Activated CD4-positive, CD25-positive, alpha-beta regulatory T cell treated with anti-CD3 and anti-CD28 coated beads, Interleukin-2, amount 50 U/mL, for 24 hours (primary cell): ENCODE results near the gene SDR9C7.
"Not testable (repeated sequence)": the region's sequence is repeated elsewhere in the genome, so short reads cannot be mapped to it uniquely, and the experiment has no call there.

Source experiments
- ATAC-seq, 2 donors: fragments of 150-1000 bp; cut with Tn5 transposase; one replicate each; pipeline ENCODE4 v1.10.0; 2021; ENCODE audit warnings: mild to moderate bottlenecking in 1 of 2, moderate library complexity in 1 of 2

The SDR9C7 gene

DNA sequence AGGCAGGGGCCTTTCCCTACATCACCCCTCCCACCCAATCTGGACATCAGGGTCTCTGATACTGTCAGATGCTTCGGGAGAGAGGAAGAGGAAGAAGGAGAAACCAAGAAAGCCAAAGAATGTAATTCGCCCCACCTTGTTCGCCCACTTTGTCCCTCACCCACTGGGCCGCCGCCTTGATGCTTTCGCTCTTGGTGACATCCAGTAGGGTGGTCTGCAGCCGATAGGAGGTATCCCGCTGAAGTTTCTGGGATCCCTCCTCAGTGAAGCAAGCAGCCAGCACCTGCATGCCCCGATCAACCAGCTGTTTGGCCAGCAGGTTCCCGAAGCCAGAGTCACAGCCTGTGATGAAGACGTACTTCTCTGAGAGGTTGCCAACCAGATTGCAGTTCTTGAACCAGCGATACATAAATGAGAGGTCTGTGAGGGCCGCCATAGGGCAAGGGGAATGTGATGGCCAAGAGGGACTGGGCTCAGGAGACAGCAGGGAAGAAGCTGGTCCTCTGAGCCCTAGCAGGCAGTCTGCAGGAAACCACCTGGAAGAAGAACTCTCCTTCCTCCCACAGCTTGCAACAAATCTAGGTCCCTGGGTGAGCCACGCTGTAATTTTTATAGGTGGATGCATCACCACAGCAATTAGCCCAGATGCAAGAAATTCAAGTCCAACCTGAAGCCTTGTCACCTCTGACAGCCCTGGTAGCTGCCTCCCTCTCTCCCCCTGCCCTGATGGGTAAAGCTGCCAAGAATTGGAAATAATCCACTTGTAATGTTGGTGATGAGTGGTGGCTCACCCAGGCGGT, at the start of gene SDR9C7:
Gene SDR9C7, minus strand, starts transcription at position 583 of the 800 bp plus-strand sequence. Its CDS starts 147 bp downstream, at position 436.
- ATAC-seq: no peak

DNA sequence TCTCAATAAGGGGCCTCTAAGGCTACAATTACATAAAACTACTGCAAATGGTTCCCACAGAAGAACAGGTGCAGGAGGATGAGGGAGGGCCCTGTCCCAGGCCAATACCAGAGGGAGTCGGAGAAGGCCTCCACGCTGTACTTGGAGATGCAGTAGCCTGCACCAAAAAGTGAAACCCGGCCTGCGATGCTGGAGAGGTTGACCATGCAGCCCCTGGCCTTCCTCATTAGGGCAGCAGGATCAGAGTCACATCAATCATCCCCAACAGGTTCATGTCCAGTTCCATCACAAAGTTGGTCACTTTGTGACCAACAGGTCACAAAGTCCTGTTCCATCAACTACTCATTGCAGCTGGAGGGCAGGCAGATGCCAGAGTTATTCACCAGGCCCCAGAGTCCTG, 49.2 kb upstream of the SDR9C7 start:
- no peak for ATAC-seq

DNA sequence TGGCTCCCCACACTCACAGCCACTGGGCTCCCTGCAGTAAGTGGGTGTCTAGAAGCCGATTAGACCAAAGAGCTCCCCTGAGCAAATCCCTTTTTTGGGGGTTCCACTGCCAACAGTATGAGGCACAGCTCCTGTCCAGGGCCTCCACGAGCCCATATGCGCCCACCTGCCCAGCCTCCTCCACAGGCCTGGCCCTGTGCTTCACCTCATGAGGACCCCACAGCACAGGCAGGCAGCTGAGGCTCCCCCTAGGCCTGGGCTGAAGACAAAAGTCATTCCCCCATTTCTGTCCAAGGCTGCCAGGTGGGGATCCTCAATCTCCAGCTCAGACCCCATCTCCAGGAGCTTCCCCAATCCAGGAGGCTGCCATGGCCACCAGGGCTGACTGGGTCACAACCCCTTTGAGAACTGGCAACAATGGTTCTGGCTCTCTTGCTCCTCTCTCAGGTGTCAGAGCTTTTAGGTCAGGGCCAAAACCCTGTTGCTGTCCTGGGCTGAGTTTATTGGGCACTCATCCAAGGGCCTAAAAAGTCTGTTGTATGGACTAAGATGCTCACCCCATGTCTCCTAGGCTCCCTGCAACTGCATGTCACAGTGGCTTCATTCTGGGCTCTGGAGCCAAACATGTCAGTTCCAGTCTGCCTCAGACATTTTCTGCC, 48.5 kb upstream of the SDR9C7 start:
- ATAC-seq: not testable (repeated sequence)

DNA sequence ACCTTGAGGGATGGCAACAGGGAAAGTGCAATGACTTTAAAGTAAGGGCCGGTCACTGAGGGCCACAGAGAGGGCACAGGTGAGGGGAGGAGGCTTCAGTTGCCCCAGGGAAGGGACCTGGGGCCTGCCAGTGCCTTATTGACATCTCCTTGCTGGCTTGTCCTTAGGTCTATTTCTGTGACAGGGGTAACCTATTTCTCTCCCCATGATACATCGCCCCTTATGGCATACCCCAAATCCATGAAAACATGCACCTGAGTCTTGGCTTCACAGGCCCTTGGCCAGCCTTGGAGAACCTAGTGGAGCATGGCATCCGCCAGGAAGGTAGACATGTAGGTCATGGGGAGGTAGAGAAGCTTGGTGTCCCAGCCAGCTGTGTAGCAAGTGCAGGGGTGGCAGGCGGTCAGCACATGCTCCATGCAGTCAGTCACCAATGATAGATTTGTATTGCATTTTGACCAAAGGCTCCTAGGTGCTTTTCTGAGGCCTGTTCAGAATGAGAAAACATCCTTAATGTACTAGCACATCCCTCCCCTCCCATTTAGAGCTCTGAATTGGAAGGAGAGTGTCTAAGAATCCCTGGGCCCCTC, 46.8 kb upstream of the SDR9C7 start:
- no peak for ATAC-seq

DNA sequence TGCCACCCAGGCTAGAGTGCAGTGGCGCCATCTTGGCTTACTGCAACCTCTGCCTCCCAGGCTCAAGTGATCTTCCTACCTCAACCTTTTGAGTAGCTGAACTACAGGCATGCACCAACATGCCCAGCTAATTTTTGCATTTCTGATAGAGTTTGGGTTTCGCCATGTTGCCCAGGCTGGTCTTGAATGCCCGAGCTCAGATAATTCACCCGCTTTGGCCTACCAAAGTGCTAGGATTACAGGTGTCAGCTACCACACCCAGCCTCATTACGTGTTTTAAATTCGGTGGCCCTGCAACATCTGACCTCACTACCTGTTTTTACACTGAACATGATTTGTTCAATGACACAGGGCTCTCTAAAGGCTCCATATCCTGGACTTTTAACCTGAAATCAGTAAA, 46.1 kb upstream of the SDR9C7 start:
- no peak for ATAC-seq

DNA sequence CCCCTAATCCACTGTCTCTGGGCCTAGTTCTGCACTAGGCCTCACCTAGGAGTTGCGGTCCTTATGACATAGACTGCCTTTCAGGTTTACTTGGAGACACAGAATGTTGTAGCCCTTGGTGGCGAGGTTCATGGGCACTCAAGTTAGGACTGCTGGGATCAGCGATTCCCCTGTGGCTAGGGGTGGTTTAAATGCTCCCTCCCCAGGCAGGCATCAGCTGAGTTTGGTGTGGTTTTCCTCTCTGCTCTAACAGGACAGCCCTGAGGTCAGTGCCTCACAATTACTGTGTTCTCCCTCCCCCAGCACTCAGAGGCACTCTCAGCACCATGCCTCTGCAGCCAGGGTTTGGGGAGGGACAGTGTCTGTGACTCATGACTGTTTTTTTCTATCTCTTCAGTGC, 45.4 kb upstream of the SDR9C7 start:
- ATAC-seq: no peak

DNA sequence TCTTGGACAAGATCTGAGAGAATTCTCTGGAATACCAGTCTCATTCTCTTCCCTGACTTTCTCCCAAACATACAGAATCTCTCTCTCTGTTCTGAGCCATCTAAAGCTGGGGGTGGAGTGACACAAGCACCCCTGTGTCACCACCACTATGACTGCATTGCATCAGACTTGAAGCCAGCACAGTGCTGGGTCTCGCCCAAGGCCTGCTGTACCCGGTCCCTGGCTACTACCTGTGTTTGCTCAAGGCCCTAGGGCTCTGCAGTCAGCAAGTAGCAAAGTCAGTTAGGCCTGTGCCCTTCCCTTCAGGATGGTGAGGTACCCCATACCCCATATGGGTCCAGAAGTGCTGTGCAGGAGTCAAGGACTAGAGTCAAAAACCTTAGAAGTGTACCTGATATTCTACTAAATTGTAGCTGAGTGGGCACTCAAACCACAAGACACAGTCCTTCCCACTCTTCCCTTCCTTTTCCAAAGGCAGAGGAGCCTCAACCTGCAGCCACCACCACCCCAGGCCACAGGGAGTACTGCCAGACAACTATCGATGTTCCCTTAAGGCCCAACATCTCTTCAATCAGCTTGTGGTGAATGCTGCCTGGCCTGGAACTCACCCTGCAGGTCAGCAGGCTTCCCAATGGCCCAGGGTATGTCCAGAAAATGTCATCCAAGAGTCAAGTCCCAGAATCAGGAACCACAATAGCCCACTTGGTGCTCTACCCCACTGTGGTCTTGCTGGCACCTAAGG, 44.4 kb upstream of the SDR9C7 start:
- ATAC-seq: no peak

DNA sequence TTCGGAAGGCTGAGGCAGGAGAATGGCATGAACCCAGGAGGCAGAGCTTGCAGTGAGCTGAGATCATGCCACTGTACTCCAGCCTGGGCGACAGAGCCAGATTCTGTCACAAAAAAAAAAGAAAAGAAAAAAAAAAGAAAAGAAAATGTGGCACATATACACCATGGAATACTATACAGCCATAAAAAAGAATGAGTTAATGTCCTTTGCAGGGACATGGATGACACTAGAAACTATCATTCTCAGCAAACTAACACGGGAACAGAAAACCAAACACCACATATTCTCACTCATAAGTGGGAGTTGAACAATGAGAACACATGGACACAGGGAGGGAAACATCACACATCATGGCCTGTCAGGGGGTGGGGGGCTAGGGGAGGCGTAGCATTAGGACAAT, 43.2 kb upstream of the SDR9C7 start:
- not testable (repeated sequence) for ATAC-seq

DNA sequence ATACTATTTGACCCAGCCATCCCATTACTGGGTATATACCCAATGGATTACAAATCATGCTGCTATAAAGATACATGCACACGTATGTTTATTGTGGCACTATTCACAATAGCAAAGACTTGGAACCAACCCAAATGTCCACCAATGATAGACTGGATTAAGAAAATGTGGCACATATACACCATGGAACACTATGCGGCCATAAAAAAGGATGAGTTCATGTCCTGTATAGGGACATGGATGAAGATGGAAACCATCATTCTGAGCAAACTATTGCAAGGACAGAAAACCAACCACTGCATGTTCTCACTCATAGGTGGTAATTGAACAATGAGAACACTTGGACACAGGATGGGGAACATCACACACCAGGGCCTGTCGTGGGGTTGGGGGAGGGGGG, 40.0 kb upstream of the SDR9C7 start:
- ATAC-seq: not testable (repeated sequence)

DNA sequence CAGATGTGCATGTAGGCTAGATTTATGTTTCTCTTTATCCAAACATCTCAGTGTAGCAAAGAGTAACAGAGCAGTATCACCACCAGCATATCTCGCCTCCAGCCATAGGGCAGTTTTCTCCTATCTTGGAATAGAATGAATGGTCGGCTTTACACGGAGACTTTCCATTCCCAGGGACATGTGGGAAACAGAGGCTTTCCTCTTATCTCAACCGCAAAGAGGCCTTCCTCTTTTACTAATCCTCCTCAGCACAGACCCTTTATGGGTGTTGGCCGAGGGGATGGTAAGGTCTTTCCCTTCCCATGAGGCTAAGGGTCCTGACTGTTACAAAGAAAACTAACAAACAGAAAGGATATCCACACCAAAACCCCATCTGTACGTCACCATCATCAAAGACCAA, 34.7 kb upstream of the SDR9C7 start:
- ATAC-seq: not testable (repeated sequence)

DNA sequence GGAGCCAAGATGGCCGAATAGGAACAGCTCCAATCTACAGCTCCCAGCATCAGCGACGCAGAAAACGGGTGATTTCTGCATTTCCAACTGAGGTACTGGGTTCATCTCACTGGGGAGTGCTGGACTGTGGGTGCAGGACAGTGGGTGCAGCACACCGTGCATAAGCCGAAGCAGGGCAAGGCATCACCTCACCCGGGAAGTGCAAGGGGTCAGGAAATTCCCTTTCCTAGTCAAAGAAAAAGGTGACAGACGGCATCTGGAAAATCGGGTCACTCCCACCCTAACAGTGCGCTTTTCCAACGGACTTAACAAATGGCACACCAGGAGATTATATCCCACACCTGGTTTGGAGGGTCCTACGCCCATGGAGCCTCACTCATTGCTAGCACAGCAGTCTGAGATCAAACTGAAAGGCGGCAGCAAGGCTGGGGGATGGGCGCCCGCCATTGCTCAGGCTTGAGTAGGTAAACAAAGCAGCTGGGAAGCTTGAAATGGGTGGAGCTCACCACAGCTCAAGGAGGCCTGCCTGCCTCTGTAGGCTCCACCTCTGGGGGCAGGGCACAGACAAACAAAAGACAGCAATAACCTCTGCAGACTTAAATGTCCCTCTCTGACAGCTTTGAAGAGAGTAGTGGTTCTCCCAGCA, 31.9 kb upstream of the SDR9C7 start:
- ATAC-seq: not testable (repeated sequence)

DNA sequence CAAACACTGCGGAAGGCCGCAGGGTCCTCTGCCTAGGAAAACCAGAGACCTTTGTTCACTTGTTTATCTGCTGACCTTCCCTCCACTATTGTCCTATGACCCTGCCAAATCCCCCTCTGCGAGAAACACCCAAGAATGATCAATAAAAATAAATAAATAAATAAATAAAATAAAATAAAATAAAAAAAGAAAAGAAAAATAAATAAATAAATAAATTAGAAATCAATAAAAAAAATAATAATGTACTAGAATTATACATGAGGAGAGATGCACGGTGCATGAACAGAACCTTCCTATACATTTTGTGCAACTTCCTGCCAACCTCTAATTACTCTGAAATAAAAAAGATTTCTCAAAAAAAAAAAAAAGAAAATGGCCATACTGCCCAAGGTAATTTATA, 30.9 kb upstream of the SDR9C7 start:
- not testable (repeated sequence) for ATAC-seq

DNA sequence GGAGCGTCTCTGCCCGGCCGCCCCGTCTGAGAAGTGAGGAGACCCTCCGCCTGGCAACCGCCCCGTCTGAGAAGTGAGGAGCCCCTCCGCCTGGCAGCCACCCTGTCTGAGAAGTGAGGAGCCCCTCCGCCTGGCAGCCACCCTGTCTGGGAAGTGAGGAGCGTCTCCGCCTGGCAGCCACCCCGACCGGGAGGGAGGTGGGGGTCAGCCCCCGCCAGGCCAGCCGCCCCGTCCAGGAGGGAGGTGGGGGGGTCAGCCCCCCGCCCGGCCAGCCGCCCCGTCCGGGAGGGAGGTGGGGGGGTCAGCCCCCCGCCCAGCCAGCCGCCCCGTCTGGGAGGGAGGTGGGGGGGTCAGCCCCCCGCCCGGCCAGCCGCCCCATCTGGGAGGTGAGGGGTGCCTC, 29.3 kb upstream of the SDR9C7 start:
- ATAC-seq: not testable (repeated sequence)

DNA sequence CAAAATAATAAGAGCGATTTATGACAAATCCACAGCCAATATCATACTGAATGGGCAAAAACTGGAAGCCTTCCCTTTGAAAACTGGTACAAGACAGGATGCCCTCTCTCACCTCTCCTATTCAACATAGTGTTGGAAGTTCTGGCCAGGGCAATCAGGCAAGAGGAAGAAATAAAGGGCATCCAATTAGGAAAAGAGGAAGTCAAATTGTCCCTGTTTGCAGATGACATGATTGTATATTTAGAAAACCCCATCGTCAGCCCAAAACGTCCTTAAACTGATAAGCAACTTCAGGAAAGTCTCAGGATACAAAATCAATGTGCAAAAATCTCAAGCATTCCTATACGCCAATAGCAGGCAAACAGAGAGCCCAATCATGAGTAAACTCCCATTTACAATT, 28.0 kb upstream of the SDR9C7 start:
- ATAC-seq: not testable (repeated sequence)

DNA sequence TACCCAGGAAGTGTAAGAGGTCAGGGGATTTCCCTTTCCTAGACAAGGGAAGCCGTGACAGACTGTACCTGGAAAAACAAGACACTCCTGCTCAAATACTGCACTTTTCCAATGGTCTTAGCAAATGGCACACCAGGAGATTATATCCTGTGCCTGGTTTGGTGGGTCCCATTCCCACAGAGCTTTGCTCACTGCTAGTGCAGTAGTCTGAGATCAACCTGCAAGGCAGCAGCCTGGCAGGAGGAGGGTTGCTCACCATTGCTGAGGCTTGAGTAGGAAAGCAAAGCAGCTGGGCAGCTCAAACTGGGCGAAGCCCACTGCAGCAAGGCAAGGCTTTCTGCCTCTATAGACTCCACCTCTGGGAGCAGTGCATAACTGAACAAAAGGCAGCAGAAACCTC, 24.2 kb upstream of the SDR9C7 start:
- ATAC-seq: no peak

DNA sequence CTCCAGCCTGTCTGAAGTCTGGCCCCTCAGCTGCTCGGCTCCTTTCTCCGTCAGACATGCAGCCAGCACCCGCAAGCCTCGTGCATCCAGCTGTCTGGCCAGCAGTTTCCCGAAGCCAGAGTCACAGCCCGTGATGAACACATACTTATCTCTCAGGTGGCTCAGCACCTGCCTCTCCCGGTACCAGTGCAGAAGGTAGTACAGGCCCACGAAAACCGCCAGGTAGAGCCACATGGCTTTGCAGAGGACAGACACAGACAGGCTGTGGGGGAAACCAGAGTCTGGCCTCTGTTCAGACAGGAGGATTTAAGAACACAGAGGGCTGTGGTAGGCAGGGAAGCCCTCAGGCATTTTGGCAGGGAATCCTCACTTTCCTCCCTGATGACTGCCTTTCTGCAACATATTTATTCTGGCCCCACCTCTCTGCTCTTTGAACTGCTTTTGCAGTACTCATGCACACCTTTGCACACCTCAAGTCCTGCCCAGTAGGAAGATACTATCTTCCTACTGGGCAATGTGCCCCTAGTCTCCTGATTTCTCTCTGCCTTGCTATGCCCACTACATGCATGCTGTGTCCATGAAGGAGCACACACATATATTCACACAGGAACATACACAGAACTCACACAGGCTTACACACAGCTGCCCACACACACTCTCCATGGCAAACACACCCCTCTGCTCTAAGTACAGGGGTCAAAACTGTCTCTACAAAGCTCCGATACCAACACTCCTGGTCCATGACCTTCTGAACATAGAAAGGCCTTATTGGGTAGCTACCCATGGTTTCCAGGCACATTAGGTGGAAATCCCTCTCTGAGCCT, 23.2 kb upstream of the SDR9C7 start, which contains the start of gene RDH16:
Gene RDH16, minus strand, starts transcription at position 380 of the 824 bp plus-strand sequence. Its CDS starts 146 bp downstream, at position 234.
- no peak for ATAC-seq

DNA sequence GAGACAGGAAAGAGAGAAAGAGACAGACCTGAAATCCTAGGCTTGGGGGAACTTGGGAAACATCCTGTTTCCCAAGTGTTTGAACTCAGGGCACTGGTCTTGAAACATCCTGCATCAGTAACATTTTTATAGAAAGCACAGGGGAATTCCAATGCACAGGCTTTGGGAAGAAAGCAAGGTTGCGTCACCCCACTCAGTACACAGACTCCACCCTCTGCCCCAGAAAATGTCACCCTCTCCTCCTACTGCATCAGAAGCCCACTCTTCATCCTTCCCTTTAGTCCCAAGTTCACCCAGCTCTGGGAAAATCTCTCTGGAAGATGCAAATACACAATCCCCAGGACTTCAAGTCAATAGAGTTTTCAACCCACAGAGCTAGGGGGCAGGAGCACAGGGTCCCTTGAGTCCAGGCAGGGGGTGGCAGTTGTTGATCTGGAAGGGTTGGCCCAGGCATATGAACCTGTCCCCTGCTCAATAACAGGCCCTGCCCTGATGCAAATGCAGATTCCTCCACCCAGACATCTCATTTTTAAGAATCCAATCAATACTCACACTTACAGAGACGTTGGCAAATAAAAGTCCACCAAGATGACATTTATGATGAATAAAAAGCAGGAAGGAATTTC, 21.5 kb upstream of the SDR9C7 start:
- ATAC-seq: no peak

DNA sequence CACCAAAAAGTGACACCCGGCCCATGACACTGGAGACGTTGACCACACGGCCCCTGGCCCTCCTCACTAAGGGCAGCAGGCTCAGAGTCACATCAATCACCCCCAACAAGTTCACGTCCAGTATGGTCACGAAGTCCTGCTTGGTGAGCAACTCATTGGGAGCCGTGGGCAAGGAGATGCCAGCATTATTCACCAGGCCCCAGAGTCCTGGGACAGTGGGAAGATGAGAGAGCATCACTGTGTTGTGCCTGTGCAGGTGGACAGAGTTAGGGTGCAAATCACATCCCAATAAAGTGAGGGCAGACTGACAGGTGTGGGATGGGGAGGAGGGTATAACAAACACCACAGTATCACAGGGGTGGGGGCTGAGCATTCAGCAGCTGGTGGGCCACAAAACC, 20.7 kb upstream of the SDR9C7 start:
- no peak for ATAC-seq

DNA sequence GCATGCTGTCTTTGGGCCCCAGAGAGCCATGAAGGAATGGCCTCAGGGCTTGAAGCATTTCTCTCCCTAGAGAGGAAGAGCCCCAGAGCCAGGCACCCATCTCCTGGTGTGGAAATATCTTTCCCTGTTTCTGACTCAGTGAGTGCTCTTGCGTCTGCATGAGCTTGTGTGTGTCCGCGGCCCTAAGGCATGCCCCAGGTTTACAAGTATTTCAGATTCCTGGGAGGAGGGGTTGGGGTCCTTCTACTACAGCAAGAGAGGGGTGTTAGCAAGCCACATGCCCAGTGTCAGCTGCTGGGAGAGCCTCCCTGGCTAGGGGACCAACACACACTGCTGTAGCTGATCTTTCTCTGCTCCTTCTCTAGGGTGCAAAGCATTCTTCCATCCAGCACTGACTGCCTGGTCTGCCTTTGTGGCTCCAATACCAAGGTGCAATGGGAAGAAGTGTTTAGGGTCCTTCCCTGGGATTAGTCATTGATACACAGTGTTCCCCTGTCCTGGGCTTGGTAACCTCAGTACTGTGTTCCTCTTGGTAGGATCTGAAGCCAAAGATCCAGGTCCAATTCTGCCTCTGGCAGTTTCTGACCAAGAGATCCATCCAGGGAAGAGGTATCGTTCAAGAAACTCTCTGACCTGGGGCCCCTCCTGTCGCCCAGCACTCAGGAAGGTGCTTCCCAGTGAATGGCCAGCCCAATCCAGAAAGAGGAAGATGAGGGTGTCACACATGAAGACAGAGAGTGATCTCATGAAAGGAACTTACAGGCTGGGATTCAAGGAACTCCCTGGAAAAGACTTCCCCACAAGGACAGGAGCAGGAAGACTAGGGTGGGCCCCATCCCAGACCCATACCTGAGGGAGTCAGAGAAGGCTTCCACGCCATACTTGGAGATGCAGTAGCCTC, 20.1 kb upstream of the SDR9C7 start:
- ATAC-seq: no peak

DNA sequence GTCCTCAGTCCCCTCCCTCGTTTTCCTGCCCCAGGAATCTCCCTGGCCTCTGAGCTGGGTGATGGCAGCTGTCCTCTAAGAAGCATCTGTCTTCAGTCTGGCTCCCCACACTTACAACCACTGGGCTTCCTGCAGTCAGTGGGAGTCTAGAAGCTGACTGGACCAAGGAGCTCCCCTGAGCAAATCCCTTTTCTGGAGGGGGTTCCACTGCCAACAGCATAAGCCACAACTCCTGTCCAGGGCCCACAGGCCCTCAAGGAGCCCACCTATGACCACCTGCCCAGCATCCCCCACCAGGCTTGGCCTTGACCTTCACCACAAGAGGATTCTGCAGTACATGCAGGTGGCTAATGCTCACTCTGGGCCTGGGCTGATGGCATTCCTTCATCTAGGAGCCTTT, 19.1 kb upstream of the SDR9C7 start:
- no peak for ATAC-seq
